ENCODE results near the gene NFATC3. TPM values are rescaled to one million over a fixed set of nuclear protein-coding genes. Genes with fewer than 3 reads are reported as not detected.

The NFATC3 gene
- total RNA-seq, 1 experiment from 2014 or later = 33.0 TPM

- H3K18ac ChIP-seq (ENCODE audit: insufficient read length, low read depth, low read length) = peak overlapping the region; percentile 61
- Mint-ChIP-seq H3K36me3 (ENCODE audit: insufficient read depth in 1 of 3, low read depth in 3 of 3) (peaks cover 8 to 31% (median 31%) of the 10 kb centered on the region in 3 experiments), H3K9me3 (no peaks in the 10 kb centered on the region; a peak in 1 of 5 replicates), H3K27me3 (ENCODE audit: low read depth) (peaks cover 6% of the 10 kb centered on the region), H3K27ac (peak overlapping the region; percentile 61 to 96 (median 89); a peak in 4 of 7 replicates), H3K4me1 (peaks cover 29 to 33% of the 10 kb centered on the region in 2 experiments), H3K4me3 (peak overlapping the region; percentile 80 to 89)
- no peak overlapping the region for H2BK12ac ChIP-seq (ENCODE audit: insufficient read length, low read depth, low read length)
- no peak overlapping the region for H4K5ac ChIP-seq (ENCODE audit: insufficient read length, low read depth, low read length)
- H3K9me3 ChIP-seq (ENCODE audit: control insufficient read depth, low read depth, low read length) = no peaks in the 10 kb centered on the region
- no CpG with 5 or more reads among the region's 73 CpGs for WGBS (ENCODE audit: extremely low coverage, insufficient read length, low lambda C conversion rate)
- peak overlapping the region; percentile 69 for H3K4me2 ChIP-seq (ENCODE audit: insufficient read depth, insufficient read length, low read length)
- no peak overlapping the region for H2BK120ac ChIP-seq (ENCODE audit: low read depth, low read length, poor library complexity, severe bottlenecking)
- no peak overlapping the region for H2BK20ac ChIP-seq (ENCODE audit: low read depth, low read length, poor library complexity, severe bottlenecking)
- H3K9ac ChIP-seq (ENCODE audit: extremely low read depth, insufficient read length, low read length) = peak overlapping the region; percentile 72
- H3K4ac ChIP-seq (ENCODE audit: low read depth, low read length) = no peak overlapping the region
- no peak overlapping the region for H3K23ac ChIP-seq (ENCODE audit: insufficient read length, low read depth, low read length)
- H3K23me2 ChIP-seq (ENCODE audit: insufficient read length, low read depth, low read length, poor library complexity, severe bottlenecking) = peaks cover 19% of the 10 kb centered on the region
- no peaks in the 10 kb centered on the region for H3K27me3 ChIP-seq (ENCODE audit: insufficient read depth, low read length)
- no peaks in the 10 kb centered on the region; the same call in 1 of the 2 replicates for H3K4me1 ChIP-seq (ENCODE audit: insufficient read depth, low read length)
- H4K91ac ChIP-seq (ENCODE audit: insufficient read length, low read depth, low read length) = no peak overlapping the region
- H2AFZ ChIP-seq (ENCODE audit: low read length) = no peak overlapping the region
- DNase-seq = peak; percentile 64
- TF ChIP-seq CTCF (conservative IDR thresholded peaks at IDR 0.05) = peak; percentile 51
- H3K14ac ChIP-seq (ENCODE audit: insufficient read depth, low read length) = peak overlapping the region; percentile 84
- no peak overlapping the region for H2AK5ac ChIP-seq (ENCODE audit: insufficient read length, low read length)
- no peak overlapping the region for H2BK15ac ChIP-seq (ENCODE audit: low read depth, low read length)
- no peaks in the 10 kb centered on the region for H4K20me1 ChIP-seq (ENCODE audit: control insufficient read depth, insufficient read depth, insufficient read length)
- H3K79me2 ChIP-seq (ENCODE audit: insufficient read depth, low read length) = no peaks in the 10 kb centered on the region; the same call in 1 of the 2 replicates
- no peaks in the 10 kb centered on the region for H3K79me1 ChIP-seq (ENCODE audit: insufficient read depth, low read depth, low read length, poor library complexity, severe bottlenecking)
- H4K8ac ChIP-seq (replicated peaks; ENCODE audit: insufficient read length, low read depth, low read length) = no peak overlapping the region
- H3K27ac ChIP-seq (ENCODE audit: insufficient read length, low read depth, low read length) = no peak overlapping the region
- H3T11ph ChIP-seq (ENCODE audit: low read length) = no peak overlapping the region
- H3K56ac ChIP-seq (ENCODE audit: insufficient read length, low read depth, low read length) = no peak overlapping the region
- no peak overlapping the region for H2BK5ac ChIP-seq (ENCODE audit: insufficient read length, low read length)
These were observed 150.1 kb downstream of the NFATC3 start for GRCh38 chr16:68235108-68235886.
